C4-2B (cell line): ENCODE measurements around the gene MTUS2.

Source experiments
- ZFX ChIP-seq: fragments of 450-650 bp; IDR thresholded peaks from 2 replicates; pipeline ENCODE4 v1.6.1; 2017
- TF ChIP-seq, protein P1 (sequence below): fragments of 450-650 bp; conservative IDR thresholded peaks from 2 replicates; pipeline ENCODE4 v1.5.1; 2017; ENCODE audit warnings: mild to moderate bottlenecking

DNA sequence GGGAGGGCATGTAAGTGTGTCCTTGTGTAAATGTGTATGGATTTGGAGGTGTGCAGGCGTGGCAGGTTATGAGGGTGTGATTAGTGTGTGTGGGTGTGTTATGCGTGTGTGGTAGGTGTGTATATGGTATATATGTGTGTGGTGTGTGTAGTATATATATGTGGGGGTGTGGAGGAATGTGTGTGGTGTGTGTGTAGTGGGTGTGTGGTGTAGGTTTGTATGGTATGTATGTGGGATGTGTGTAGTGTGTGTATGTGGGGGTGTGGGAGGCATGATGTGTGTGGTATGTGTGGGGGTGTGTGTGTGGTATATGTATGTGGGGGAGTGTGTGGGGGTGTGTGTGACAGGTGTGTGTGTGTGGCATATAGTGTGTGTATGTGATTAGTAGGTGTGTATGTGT, 671.1 kb downstream of the MTUS2 start:
- TF ChIP-seq, protein P1, sequence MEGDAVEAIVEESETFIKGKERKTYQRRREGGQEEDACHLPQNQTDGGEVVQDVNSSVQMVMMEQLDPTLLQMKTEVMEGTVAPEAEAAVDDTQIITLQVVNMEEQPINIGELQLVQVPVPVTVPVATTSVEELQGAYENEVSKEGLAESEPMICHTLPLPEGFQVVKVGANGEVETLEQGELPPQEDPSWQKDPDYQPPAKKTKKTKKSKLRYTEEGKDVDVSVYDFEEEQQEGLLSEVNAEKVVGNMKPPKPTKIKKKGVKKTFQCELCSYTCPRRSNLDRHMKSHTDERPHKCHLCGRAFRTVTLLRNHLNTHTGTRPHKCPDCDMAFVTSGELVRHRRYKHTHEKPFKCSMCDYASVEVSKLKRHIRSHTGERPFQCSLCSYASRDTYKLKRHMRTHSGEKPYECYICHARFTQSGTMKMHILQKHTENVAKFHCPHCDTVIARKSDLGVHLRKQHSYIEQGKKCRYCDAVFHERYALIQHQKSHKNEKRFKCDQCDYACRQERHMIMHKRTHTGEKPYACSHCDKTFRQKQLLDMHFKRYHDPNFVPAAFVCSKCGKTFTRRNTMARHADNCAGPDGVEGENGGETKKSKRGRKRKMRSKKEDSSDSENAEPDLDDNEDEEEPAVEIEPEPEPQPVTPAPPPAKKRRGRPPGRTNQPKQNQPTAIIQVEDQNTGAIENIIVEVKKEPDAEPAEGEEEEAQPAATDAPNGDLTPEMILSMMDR = no peak
- no peak for TF ChIP-seq ZFX
